CD4-positive, alpha-beta T cell (primary cell): ENCODE results near the gene FMNL2. TPM values are rescaled to one million over a fixed set of nuclear protein-coding genes. Genes with fewer than 3 reads are reported as not detected.

Source experiments
- ATAC-seq: fragments of 200-7000 bp; cut with Tn5 transposase; one replicate; pipeline ENCODE4 v1.10.0; 2022; ENCODE audit warnings: mild to moderate bottlenecking; ENCODE audit not compliant: poor library complexity
- CTCF ChIA-PET: fragments of 350-600 bp; sonication (Branson Sonifier 250); formaldehyde crosslinking; loops from one replicate; lab custom pipeline; 2021; ENCODE audit warnings: antibody characterized with exemption, inconsistent platforms; lab: Charles Lee
- POLR2A ChIA-PET: fragments of 350-600 bp; sonication (Branson Sonifier 250); formaldehyde crosslinking; loops from one replicate; lab custom pipeline; 2021; ENCODE audit warnings: antibody characterized with exemption, inconsistent platforms; lab: Charles Lee
- DNase-seq, 14 experiments: peaks; one replicate each; pipeline ENCODE4 v3.0.0-alpha.2; 2013 to 2020; ENCODE audit warnings: mixed read lengths in 2 of 14
- H3K27ac ChIP-seq, 2 donors: one replicate each; pipeline versions ENCODE4 v1.5.1 to v1.7.0; 2013; ENCODE audit warnings: low read length in 2 of 2, low read depth in 1 of 2, mild to moderate bottlenecking in 1 of 2
- H3K27me3 ChIP-seq, 2 experiments: 1 replicate in 1 of 2; 2 replicates in 1 of 2; pipeline versions ENCODE4 v1.6.1 to v1.7.0; 2013; ENCODE audit warnings: low read length in 2 of 2, control low read depth in 1 of 2, mild to moderate bottlenecking in 1 of 2, moderate library complexity in 1 of 2; ENCODE audit not compliant: insufficient read depth in 2 of 2, control insufficient read depth in 1 of 2
- H3K36me3 ChIP-seq: one replicate; pipeline ENCODE4 v1.6.1; 2013; ENCODE audit warnings: low read length, control low read depth; ENCODE audit not compliant: insufficient read depth
- H3K4me1 ChIP-seq: one replicate; pipeline ENCODE4 v1.6.1; 2013; ENCODE audit warnings: low read length, control low read depth; ENCODE audit not compliant: insufficient read depth
- H3K4me3 ChIP-seq: one replicate; pipeline ENCODE4 v1.5.1; 2013; ENCODE audit warnings: mild to moderate bottlenecking, low read length, moderate library complexity
- H3K9me3 ChIP-seq, 2 experiments: 1 replicate in 1 of 2; 2 replicates in 1 of 2; pipeline versions ENCODE4 v1.6.1 to v1.7.0; 2013; ENCODE audit warnings: low read length in 2 of 2, mild to moderate bottlenecking in 2 of 2, control low read depth in 1 of 2, moderate library complexity in 1 of 2; ENCODE audit not compliant: control insufficient read depth in 1 of 2, insufficient read depth in 1 of 2
- H3K27ac Mint-ChIP-seq: one replicate; pipeline ENCODE4 v1.8.0; 2020; ENCODE audit warnings: mixed read lengths
- H3K27me3 Mint-ChIP-seq: one replicate; pipeline ENCODE4 v1.8.0; 2021; ENCODE audit warnings: mixed read lengths
- H3K36me3 Mint-ChIP-seq: one replicate; pipeline ENCODE4 v1.8.0; 2021; ENCODE audit warnings: low read depth, mixed read lengths
- H3K4me1 Mint-ChIP-seq: one replicate; pipeline ENCODE4 v1.8.0; 2021; ENCODE audit warnings: low read depth, mixed read lengths
- H3K4me3 Mint-ChIP-seq: one replicate; pipeline ENCODE4 v1.8.0; 2020; ENCODE audit warnings: mild to moderate bottlenecking, mixed read lengths
- H3K9me3 Mint-ChIP-seq: one replicate; pipeline ENCODE4 v1.8.0; 2020; ENCODE audit warnings: mixed read lengths
- intact Hi-C, 2 experiments: fragments of 100-400 bp; cut with DNase I in 1 of 2; cut with micrococcal nuclease in 1 of 2; formaldehyde crosslinking; loops; one replicate each; pipeline versions ENCODE4 v1.15.1 to v1.9.0; 2023 to 2025; cut with DNase I, micrococcal nuclease
- total RNA-seq, 174 experiments: library from RNA in 2 of 174; stranded (reverse) in 2 of 174; gene quantifications; one replicate each; pipeline ENCODE4 v1.2.3 and lab custom pipeline; 2021 to 2026
- TF ChIP-seq, protein P1 (sequence below): fragments of 200-600 bp; IDR thresholded peaks from one replicate; pipeline ENCODE4 v1.8.0; 2022; ENCODE audit warnings: antibody characterized with exemption, mild to moderate bottlenecking

The FMNL2 gene
- total RNA-seq, 2 experiments from 2014 or later: 0.30 to 0.31 TPM

DNA sequence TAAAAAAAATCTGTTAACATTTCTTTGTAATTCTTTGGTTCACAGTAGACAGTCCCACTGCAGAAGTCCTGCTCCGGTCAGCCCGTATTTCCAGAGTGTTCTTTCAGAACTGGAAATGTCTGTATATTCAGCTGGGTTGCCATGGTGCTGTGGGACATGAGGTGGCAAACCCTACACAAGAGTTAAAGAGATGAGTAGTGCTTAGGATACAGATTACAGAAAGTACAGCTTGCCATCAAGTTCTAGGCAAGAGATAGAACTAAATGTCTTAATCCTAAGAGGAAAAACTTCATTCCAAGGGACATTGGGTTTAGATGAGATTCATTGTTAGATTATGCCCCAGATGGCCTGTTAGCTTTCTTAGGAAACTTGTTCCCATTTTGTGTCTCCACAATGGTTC is 60.1 kb downstream of the FMNL2 start:
- ChIA-PET CTCF (no interaction called here), POLR2A (no interaction called here)
- H3K27ac Mint-ChIP-seq: no peak overlapping the region
- Histone ChIP-seq H3K27ac (no peak overlapping the region), H3K36me3 (no peaks in the 10 kb centered on the region), H3K27me3 (peaks cover 0 to 2% of the 10 kb centered on the region in 2 experiments), H3K4me1 (no peaks in the 10 kb centered on the region), H3K9me3 (no peaks in the 10 kb centered on the region), H3K4me3 (no peak overlapping the region)
- ATAC-seq: no peak
- intact Hi-C loops: no loop called here
- TF ChIP-seq, protein P1, sequence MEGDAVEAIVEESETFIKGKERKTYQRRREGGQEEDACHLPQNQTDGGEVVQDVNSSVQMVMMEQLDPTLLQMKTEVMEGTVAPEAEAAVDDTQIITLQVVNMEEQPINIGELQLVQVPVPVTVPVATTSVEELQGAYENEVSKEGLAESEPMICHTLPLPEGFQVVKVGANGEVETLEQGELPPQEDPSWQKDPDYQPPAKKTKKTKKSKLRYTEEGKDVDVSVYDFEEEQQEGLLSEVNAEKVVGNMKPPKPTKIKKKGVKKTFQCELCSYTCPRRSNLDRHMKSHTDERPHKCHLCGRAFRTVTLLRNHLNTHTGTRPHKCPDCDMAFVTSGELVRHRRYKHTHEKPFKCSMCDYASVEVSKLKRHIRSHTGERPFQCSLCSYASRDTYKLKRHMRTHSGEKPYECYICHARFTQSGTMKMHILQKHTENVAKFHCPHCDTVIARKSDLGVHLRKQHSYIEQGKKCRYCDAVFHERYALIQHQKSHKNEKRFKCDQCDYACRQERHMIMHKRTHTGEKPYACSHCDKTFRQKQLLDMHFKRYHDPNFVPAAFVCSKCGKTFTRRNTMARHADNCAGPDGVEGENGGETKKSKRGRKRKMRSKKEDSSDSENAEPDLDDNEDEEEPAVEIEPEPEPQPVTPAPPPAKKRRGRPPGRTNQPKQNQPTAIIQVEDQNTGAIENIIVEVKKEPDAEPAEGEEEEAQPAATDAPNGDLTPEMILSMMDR: no peak
- H3K4me3 Mint-ChIP-seq: no peak overlapping the region
- no peaks in the 10 kb centered on the region for H3K4me1 Mint-ChIP-seq
- H3K27me3 Mint-ChIP-seq: peaks cover 9% of the 10 kb centered on the region
- H3K9me3 Mint-ChIP-seq: no peaks in the 10 kb centered on the region
- no peak for DNase-seq
- no peaks in the 10 kb centered on the region for H3K36me3 Mint-ChIP-seq

DNA sequence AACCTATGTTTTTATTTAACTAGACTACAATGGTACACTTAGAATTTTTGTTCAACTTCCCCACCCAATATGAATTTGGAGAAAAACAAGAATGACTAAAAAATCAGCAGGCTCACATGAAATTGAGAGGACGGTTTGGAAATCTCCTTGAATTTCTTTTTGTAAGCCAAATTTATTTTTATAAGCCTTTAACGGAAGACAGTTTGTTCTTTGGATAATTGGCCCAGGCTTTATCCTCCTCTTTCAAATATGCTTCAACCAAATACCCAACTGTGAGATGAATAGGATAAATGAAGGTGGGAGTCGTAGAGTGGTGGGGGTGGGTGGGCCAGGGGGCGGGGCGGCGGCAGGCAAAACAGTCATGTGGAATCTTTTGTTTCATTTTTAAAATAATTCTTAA is 60.6 kb downstream of the FMNL2 start:
- no peak for ATAC-seq
- Mint-ChIP-seq H3K36me3 (no peaks in the 10 kb centered on the region), H3K9me3 (no peaks in the 10 kb centered on the region), H3K4me3 (no peak overlapping the region), H3K27me3 (peaks cover 9% of the 10 kb centered on the region), H3K4me1 (no peaks in the 10 kb centered on the region), H3K27ac (no peak overlapping the region)
- H3K9me3 ChIP-seq: no peaks in the 10 kb centered on the region
- H3K36me3 ChIP-seq: no peaks in the 10 kb centered on the region
- H3K4me1 ChIP-seq: no peaks in the 10 kb centered on the region
- ChIA-PET CTCF (interaction anchor here (0.5 kb wide), 1 partner anchor 128 kb away, joined by 3 read pairs; no protein-coding TSS in a partner anchor), POLR2A (no interaction called here)
- DNase-seq: no peak
- no peak overlapping the region for H3K27ac ChIP-seq
- intact Hi-C loops: no loop called here
- TF ChIP-seq, protein P1: no peak
- no peak overlapping the region for H3K4me3 ChIP-seq
- peaks cover 0 to 2% of the 10 kb centered on the region in 2 experiments for H3K27me3 ChIP-seq

DNA sequence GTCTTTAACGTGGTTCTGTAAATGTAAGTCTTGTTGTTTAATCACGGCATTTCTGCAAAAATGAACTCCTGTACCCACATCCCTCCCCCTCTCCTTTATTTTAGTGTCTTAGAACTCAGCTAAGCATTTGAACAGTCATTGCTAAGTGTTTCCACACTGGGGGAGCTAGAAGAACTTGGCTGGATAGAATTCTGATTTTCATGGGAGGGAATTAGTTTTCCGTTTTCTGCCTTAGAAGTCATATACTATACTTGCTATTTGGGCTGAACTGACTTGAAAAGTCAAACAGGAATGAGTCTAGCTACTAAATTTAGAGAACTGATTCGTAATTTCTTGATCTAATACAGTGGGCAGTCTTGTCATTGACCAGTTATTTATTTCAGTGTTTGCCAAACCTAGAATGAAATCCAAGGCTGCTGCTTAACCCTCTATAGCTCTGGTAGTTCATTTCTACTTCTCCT is 61.1 kb downstream of the FMNL2 start:
- no peaks in the 10 kb centered on the region for H3K36me3 ChIP-seq
- H3K4me3 ChIP-seq: no peak overlapping the region
- H3K36me3 Mint-ChIP-seq: no peaks in the 10 kb centered on the region
- DNase-seq: no peak
- no peak overlapping the region for H3K4me3 Mint-ChIP-seq
- no peaks in the 10 kb centered on the region for H3K9me3 ChIP-seq
- CTCF ChIA-PET: interaction anchor here (0.5 kb wide), 1 partner anchor 128 kb away, joined by 3 read pairs; no protein-coding TSS in a partner anchor
- TF ChIP-seq, protein P1: no peak
- H3K27me3 Mint-ChIP-seq: peaks cover 9% of the 10 kb centered on the region
- no peaks in the 10 kb centered on the region for H3K4me1 ChIP-seq
- no peaks in the 10 kb centered on the region for H3K4me1 Mint-ChIP-seq
- no peak for ATAC-seq
- no peaks in the 10 kb centered on the region for H3K9me3 Mint-ChIP-seq
- H3K27ac ChIP-seq: no peak overlapping the region
- POLR2A ChIA-PET: no interaction called here
- intact Hi-C loops: no loop called here
- H3K27ac Mint-ChIP-seq: no peak overlapping the region
- peaks cover 0 to 2% of the 10 kb centered on the region in 2 experiments for H3K27me3 ChIP-seq
